Left forelimb (tissue), 1 donor: Measurements from ENCODE around the gene GRIP2.

Experiments
- DNase-seq: peaks from one replicate; pipeline ENCODE4 v3.0.0-alpha.2; 2018; ENCODE audit warnings: low spot score

Gene GRIP2

DNA sequence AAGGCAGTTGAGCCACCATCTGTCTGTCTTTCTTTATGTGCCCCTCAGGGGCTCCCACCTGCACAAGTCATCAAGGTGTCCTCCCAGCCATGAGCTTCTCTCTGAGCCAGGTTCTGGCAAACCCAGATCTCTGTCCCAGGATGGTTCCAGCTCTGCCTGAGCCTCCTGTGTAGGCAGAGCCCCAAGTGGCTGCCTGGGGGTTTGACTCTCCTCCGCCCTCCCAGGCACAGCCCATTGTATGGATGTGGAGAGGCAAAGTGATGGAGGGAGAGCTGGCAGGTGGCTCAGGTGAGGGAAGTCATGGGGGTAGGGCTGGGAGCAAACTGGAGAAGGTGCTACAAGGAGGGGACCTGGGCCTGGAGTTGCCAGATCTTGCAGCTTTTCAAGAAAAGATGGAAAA is 56.9 kb downstream of the GRIP2 start:
- DNase-seq, result no peak

DNA sequence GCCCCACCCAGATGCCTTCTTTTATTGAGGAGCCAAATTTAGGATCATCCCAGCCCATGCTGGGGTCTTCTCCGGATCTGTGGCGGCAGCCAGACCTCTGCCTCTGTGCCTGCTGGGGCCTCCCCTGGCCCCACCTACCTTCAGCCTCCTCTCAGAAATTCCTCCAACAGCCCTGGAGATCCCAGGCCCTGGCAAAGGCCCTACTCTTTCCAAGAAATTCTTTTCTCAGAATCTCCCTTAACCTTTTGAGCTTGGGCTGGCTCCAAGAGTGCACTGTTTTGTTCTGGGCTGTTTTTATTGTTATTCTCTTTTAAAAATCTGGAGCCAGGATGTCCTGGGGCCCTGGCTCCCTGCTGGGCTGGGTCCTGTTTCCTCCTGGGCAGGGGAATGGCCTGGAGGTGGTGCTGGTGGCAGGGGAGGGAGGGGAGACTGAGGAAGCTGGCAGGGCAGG is 57.8 kb downstream of the GRIP2 start:
- no peak for DNase-seq

DNA sequence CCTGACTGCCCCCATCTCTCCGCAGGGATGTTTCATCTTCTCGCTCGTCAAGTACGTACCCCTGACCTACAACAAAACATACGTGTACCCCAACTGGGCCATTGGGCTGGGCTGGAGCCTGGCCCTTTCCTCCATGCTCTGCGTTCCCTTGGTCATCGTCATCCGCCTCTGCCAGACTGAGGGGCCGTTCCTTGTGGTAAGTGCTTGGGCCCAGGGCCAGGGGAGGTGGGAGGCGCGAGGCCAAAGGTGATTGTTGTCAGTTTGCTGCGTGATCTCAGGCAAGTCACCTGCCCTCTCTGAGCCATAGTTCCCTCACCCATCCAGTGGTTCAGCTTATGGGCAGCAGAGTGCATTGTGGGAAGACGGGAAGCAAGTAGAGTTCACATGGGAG is 58.5 kb downstream of the GRIP2 start:
- no peak for DNase-seq

DNA sequence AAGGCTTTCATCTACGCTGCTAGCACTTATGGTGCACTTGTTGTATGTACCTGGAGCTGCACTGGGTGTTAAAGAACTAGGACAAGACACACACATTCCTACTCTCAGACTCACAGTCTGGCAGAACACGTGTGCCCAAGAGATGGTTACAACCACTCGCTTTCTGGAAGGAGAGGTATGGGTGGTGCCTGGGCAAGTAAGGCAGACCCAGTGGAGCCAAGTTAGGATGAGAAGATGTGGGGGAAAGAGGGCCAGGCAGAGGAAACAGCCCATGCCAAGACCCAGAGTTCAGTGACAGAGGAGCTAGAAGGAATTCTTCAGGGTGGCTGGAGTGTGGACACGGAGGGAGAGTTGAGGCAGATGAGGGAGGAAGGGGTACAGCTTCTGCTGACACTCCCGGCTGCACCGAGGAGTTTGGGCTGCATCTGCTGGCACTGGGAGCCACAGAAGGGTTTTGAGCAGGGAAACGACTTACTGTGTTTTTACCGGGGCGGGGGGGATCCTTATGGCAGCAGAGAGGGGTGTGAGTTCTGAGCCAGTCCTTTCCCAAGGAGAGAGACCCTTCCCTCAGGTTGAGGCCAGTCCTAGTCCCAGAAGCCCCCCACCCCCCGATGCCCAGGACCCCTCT is 59.0 kb downstream of the GRIP2 start:
- no peak for DNase-seq

DNA sequence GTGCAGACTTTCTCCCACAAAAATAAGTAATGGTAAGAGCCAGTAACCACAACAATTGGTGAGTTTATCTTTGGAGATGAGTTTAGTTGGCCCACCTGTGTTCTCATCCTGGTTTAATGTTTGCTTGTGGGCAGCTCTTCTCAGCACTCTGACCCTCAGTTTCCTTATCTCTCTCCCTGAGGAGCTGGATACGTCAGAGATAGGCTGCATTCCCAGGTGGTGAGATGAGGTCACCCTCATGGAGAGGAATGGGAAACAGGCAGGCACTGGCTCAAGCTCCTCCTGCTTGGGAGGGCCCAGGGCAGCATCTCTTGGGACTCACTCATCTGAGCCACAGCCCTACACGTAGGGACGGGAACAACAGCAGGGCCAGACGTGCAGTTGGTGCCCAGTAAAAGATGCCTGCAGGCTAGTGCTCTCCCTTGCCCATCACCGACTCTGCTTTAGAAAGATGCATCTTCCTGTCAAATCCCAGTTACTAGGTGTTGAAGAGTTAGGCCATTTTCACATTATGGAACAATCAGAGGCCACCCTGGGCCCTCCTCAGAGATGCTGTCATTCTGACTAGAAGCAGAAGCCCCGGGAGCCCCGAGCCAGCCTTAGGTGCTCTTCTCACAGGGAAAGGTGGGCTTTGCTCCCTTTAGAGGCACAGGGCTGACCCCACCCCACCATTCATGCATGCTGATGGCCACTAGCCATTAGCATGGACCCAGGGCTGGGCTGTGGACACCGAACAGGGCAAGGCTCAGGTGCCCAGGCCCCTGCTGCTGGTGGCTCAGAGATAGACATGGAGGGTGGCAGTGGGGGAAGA is 59.7 kb downstream of the GRIP2 start:
- DNase-seq, result no peak

DNA sequence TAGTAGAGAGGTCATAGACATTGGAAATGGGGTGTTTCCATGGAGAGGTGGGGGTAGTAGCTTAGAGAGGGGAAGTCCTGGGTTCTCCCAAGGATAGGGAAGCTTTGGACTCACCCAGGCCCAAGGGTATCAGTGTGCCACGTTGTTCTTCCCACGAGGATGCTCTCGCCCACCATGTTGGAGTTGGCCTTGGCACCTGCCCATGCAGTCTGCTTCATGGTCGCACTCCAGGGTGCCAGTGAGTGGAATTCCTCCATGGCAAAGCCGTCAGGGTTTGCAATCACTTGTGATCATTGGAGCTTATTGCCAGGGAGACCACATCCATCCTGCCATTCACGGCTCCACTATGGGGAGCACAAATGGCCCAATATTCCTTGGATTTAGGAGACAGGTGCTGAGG is 60.6 kb downstream of the GRIP2 start:
- DNase-seq, result no peak

DNA sequence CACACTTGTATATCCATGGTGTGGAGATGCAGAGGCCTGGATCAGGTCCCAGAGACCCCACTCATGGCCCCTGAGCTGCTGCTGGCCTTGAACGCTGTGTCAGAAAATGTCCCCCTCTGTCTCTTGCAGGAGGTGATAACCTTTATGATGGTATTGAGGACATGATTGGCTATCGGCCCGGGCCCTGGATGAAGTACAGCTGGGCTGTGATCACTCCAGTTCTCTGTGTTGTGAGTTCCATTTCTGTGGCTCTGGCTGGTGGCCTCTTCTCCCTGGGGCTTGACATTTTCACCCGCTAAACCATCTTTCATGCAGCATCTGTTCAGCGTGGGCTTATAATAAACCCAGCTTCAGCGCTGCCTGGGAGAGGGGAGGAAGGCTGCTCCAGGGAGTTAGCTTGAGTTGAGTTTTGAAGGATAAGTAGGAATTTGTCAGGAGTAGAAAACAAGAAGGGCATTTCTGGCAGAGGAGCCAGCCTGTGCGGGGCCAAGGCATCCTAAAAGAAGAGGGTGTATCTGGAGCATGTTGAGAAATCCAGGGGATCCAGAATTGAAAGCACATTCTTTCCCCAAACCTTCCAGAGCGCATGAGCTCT is 61.1 kb downstream of the GRIP2 start:
- no peak for DNase-seq

DNA sequence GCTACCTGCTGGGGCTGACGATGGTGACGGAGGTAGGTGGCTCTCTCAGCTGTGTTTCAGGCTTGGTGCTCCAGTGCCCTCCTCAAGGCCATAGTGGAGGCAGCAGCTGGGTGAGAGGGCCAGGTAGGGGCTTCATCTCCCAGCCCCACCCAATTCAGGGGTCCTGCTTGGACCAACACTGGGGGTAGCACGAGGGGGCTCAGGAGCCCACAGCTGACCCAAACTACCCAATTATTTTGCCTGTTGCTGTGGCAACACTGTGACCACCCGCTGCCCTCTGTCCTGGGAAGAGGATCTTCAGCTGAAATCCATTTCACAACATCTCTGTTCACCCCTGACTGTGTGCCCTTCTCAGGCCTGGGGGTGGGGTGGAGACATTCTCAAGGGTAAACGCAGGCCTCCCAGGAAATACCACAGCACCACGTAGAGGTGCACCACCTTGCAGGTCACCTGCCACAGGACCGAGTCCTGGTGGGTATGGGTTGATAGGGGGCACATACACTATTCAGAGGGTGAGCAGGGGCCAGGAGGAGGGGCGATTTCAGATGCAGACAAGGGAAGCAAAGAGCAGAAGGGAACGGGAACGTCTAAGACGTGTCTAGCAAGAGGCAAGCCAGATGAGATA is 62.7 kb downstream of the GRIP2 start:
- no peak for DNase-seq

DNA sequence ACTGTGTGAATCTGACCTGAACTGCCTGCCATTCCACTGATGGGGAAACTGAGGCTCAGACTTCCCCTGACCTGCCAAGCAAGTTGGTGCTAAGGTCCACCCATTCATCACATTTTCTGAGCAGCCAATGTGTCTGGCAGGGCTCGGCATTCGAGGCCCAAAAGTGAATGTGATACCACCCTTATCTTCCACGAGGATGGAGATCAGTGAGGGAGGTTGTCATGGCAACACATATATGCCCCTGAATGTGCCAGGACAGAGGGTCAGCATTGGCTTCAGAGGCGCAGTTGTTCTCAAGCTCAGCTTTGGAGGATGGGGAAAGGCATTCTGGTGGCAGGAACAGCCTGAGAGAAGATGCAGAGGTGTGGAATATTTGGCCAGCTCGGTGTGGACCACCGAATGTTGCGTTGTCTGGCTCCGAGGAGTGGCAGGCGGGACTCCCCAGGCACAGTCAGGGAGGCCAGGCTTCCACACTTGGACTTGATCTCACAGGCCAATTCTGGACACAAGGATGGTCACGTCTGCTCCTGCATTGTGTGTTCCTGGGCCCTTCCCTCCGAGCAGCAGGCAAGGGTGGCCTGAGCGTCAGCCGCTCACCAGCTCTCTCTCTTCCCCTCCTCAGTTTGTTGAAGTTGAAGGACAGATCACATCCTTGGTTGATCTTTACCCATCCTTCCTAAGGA is 63.4 kb downstream of the GRIP2 start:
- no peak for DNase-seq

DNA sequence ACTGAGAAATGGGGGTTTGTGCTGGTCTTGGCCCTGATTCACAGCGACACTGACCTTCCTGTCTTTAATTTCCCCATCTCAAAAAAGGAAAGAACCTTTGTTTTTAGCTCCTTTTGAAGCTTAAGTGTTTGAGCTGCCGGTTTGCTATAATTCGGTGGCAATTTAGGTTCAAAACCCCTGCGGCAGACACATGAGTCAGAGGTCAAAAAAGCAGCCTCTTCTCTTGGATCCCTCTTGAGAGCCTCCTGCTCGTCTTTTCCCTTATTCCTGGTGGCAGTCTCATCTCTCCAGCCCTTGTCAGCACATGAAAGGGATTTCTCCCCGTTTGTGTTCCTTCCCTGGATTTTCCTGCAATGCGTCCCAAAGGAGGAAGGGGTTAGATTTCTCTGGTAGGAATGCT is 64.5 kb downstream of the GRIP2 start:
- DNase-seq, result no peak

DNA sequence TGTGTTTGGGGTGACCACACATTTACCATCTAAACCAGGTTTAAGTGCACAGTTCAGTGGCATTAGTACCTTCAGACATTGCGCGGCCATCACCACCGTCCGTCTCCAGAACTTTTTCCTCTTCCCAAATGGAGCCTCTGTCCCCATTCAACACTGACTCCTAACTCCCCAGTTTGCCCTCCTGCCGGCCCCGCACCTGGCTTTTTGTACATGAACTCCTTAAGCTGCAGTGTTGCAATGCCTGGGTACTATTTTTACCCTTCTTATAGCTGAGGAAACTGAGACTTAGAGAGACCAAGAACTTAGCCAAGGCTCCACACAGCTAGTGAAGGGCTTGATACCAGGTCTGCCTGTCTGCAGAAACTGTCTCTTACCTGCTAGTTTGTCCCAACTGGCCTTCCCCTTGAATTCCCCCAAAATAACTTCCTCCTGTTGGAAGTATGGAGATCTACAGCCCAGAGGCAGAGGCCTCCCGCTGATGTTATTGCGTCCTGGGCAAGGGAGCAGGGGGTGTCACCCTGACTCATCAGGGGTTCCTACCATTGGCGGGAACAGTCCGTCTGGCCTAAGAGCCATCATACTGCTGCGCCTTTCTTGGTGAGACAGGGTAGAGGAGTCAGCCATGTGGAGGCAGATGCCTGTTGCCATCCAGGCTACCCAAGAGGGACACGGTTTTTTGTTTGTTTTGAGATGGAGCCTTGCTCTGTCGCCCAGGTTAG is 65.6 kb downstream of the GRIP2 start:
- DNase-seq, result no peak

DNA sequence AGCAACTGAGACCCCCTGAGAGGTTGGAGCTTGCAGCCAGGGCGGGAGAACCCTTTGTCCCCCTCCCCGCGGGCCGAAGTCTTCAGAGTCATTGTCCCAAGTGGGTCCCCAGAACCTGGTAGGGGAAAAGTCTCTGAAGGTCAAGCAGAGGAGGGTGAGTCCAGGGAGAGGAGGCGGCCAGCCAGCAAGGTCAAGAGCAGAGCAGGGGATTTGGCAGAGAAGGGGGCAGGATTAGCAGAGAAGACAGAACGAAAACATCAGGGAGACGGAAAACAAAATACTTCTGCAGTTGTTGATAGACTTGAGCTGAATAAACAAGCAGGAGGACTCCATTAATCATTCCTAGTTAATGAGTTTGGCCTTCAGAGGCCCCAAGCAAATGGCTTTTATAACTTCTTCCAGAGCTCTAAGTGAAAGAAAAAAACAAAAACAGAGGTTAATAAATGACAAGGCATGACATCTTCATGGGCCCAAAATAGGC is 66.7 kb downstream of the GRIP2 start:
- DNase-seq, result no peak

DNA sequence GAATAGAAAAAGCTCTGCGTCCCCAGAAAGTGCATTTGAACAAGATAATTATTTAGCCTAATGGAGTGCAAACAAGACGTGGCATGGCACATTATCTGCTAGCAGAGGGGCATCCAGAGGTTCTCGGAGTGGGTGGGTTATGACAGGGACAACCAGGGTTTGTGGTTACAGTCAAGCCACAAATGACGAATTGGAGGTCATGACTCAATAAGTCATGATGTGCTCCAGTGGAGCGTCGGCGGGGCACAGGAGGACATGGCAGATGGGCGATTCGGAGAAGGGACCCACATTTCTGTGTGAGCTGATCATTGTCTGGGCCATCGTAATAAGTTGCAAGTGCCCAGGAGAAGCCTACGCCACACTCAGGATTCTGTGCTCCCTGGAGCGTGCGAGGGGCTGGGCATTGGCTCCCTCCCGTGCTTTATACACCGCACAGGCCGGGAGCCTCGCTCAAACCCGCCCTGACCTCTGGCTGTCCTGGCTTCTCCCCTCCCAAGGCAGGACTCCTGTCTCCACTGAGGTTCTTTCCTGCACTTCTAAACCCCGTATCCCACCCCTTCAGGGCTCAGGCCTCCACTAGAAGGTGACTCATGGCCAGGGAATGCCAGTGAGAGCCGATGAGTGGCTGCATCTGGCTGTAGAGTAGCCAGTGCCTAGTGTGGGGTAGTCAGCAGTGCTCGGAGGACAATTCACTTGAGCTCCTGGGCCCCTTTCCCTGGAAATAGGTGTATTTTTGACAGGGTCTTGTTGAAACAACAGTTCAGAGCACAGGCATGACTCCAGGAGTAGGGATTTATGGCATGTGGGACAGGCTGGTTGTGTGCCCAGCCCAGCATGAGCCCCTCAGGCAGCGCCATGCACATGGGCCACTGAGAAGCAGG is 67.4 kb downstream of the GRIP2 start:
- no peak for DNase-seq

DNA sequence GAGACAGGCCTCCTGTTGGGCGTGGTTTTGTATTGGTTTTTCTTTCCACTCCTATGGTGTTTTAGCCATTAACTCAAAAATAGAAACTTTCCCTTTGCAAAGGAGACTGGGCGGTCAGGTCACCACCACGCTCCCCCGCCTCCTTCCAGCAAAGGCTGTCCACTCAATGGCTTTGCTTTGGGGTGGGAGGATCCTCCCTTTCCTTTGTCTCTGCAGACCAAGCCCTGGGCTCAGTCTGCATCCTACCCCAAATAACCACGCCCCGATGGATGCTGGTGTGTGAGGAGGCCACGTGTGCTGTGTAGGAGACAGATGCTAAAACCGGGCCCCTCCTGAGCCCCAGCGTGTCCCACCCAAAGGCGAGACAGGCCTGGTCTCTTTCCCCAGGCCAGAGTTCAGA is 68.5 kb downstream of the GRIP2 start:
- DNase-seq, result no peak

DNA sequence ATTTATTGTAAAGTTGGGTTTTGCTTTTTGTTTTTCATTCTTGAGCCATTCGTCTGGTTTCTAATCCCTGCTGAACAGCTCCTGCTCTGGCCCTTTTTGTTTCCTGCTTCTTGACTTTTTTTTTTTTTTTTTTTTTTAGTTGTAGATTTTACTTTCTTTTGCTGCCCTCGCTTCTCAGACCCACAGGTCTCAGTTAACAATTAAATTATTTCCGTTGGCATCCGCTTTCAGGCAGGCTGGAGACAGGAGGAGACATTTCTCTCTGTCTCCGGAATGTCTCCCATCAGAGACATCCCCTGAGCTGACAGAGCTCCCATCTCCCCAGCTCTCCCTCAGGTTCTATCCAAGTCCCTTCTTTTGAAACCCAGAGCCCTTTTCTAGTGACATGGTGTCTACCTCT is 69.1 kb downstream of the GRIP2 start:
- DNase-seq, result no peak

DNA sequence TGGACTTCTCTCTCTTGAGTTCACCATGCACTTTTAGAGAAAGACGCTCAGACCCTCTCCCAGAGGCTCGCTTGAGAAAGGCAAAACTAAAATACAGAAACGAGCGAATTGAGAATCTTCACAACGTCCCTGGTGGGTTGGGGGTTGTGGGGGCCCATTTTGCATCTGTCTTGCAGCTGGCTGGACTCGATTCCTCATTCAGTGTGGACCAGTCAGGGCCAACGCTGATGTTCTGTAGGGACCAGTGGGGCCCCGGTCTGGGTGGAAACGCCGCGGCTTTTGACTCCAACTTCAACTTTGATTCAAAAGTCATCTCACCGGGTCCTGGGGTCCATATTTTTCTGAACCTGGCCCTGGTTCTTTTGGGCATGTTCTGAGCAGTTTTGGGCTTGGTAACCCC is 69.7 kb downstream of the GRIP2 start:
- no peak for DNase-seq

DNA sequence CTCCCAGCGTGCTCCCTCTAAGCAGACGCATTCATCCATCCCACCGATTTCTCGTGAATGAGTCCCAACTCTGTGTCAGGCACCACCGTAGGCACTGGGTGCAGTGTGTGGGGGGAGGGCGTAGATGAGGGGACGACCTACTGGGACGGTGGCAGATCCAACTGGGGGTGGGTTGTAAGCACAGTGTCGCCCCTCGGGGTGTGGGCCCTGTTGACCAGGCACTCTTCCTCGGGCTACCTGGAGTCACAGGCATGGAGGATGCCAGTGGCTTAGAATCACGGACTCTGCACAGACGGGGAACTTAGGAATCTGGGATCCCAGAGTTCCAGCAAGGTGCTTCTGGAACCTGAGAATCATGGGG is 71.5 kb downstream of the GRIP2 start:
- DNase-seq, result no peak

DNA sequence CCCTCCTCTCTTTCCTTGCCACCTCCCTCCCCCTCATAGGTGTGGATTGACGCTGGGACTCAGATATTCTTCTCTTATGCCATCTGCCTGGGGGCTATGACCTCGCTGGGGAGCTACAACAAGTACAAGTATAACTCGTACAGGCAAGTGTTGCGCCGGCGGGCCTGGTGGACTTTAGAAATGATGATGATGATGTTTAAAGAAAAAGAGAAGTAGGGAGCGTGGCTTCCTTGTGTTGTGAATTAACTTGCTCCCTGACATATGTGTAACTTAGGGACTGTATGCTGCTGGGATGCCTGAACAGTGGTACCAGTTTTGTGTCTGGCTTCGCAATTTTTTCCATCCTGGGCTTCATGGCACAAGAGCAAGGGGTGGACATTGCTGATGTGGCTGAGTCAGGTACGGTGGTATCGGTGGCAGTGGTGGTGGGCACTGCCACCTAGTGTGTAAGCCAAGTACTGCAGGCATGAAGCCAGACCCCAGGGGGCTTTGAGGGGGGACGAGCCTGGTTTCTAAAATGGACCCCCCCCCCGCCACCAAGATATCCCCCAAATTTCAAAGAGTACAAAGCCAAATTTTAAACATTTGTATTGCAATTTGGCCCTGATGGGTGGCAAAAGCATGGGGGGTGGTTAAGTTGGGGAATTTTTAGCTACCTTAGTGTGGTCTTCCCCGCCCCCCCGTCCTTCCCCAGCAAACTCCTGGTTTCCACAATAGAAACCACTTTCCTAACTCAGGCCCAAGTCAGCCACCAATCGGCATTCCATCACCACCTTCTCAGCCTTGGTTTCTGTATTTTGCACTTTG is 72.1 kb downstream of the GRIP2 start:
- DNase-seq, result no peak

DNA sequence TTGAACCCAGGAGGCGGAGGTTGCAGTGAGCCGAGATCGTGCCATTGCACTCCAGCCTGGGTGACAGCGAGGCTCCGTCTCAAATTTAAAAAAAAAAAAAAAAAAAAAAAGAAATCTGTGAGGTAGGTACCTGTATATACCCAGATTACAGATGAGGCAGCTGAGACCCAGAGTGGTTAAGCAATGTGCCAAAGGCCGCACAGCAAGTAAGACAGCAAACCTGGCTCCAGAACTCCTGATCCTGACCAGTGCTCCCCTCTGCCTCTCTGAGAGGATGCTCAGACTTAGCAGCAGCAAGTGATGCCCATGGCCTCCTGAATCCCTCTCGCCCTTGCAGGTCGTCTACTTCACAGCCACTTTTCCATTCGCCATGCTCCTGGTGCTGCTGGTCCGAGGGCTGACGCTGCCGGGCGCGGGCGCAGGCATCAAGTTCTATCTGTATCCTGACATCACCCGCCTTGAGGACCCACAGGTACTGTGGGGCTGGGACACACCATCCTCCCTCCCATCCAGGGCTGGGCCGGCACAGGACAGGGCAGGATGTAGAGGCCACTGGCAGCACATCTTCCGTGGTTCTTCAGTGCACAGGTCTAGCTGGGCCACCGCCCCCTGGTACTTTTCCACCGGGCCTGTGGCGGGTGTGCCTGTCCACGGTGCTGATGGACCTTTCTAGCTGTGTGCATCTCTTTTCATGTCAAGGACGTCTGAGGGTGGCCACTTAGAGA is 73.8 kb downstream of the GRIP2 start:
- DNase-seq, result no peak
